IPS-18c (cell line): ENCODE data around the gene POLR3K.
A peak's percentile ranks its signal among the peaks of the same experiment; 100 is the strongest.
"Not testable (repeated sequence)": the region's sequence is repeated elsewhere in the genome, so short reads cannot be mapped to it uniquely, and the experiment has no call there.

Experiments
- H3K4me3 ChIP-seq: 2 replicates; pipeline ENCODE4 v1.7.0; 2013; ENCODE audit warnings: low read depth, mild to moderate bottlenecking, low read length, moderate library complexity; ENCODE audit not compliant: insufficient read depth
- H3K9me3 ChIP-seq: one replicate; pipeline ENCODE4 v1.6.1; 2013; ENCODE audit warnings: mild to moderate bottlenecking, low read length, moderate library complexity; ENCODE audit not compliant: control insufficient read depth, insufficient read depth

Gene POLR3K

DNA sequence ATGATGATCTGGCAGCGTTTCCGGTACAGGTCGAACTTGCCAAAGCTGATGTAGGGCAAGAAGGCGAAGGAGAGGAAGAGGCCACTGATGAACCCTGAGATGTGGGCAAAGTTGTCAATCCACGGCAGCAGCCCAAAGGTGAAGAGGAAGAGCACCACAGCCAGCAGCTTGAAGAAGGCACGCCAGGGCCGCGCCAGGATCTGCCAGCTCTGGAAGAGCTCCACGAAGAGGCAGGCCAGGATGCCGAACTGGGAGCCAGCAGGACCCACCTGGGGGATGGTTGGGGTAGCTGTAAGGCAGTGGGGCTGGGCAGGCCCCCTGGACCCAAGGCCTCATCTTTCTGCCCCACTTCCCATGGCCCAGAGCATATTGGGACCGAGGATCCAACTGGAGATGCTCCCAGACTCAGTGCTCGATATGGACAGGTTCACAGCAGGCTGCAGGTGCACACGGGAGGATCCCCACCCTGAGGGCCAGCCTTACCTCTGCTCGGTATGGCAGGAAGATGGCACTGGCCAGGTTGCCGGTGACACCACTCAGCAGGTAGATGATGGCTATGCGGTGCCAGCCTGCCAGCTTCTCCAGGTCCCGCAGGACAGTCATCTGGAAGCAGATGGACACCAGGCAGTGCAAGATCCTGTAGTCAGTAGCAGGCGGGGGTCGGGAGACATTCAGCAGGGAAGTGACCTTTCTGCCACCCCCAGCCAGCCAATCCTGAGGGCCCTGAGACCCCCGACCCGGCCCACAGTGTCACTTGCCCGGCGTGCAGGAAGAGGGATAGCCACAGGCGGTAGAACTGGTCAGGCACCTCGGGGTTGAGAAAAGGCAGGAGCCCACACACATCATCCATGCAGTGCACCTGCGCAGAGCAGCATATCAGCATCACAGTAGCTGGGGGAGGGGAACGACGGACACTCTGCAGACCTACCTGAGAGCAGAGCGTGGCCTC is 5.4 kb upstream of the POLR3K start:
- Histone ChIP-seq H3K4me3 (no peak overlapping the region), H3K9me3 (no peaks in the 10 kb centered on the region)

DNA sequence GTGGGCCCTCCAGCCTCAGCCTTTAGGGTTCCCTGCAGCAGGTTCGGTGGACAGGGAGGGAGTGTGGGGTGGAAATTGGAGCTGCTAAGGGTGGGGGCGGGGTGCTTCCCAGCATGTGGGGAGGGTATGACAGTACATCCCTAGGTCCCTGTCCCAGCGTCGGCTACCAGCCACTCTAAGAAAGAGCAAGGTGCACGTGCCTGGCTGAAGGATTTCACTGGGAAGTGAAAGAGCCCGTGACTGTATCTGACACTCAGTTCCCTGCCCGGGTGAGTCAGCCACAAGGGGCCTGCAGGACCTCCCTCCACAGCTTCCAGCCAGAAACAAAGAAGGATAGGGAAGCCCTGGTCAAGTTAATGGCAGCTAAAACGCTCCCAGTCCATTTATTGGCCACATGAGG is 4.3 kb upstream of the POLR3K start:
- Histone ChIP-seq H3K9me3 (no peaks in the 10 kb centered on the region), H3K4me3 (no peak overlapping the region)

GRCh38 chr16:56231-56927 is 3.0 kb upstream of the POLR3K start:
- no peaks in the 10 kb centered on the region for H3K9me3 ChIP-seq
- H3K4me3 ChIP-seq = no peak overlapping the region

DNA sequence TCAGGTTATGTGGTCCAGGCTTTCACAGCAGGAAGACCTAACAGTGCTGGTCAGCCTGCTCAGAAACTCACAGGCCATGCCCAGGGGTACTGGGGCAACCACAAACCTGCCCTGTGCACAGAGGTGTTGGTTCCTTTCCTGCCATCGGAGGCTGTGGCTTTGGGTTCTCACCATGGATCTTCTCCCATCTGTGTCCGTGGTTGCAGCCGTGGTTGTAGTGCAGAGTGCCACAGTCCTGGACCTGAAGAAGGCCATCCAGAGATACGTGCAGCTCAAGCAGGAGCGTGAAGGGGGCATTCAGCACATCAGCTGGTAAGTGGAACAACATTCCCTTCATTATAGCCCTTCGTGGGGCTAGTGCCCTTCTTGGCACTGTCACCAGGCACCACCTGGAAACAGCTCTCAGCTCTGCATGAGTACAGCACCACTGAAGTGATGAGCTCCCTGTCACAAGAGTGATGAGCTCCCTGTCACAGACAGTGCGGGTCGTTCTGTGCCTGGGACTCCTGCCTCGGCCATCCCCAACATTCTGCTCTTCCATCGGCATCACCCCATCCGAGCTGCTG is 2.2 kb upstream of the POLR3K start:
- no peaks in the 10 kb centered on the region for H3K9me3 ChIP-seq
- H3K4me3 ChIP-seq = no peak overlapping the region; the same call in 1 of the 2 replicates

- H3K4me3 ChIP-seq = peak overlapping the region; percentile 95
- no peaks in the 10 kb centered on the region for H3K9me3 ChIP-seq
Measured at GRCh38 chr16:54237-54581, 801 bp upstream of the POLR3K start.

DNA sequence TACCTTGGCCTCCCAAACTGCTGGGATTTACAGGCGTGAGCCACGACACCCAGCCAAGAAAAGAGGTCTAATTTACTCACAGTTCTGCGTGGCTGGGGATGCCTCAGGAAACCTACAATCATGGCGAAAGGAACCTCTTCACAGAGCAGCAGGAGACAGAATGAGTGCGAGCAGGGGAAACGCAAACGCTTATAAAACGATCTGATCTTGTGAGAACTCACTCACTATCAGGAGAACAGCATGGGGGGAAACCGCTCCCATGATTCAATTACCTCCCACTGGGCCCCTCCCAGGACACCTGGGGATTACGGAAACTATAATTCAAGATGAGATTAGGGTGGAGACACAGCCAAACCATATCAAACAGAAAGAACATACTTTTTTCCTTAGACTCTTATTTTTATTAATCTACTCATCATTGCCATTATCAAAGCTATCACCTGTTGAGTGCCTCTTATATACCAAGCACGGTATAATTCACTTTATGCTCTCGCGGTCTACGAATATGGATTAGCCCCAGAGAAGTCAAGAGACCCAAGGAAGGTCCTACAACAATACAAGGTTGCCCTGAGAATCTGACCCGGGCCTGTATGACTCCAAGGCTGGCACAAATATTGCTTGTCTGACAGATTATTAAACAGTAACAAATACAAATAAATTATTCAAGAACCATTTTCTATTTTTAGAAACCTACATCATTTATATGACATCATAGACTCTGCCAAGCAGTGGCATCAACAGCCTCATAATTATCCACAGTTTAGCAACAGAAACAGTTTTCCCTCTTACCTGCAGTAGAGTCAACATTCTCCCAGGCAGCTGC is 2.4 kb downstream of the POLR3K start:
- Histone ChIP-seq H3K9me3 (no peaks in the 10 kb centered on the region), H3K4me3 (no peak overlapping the region)

DNA sequence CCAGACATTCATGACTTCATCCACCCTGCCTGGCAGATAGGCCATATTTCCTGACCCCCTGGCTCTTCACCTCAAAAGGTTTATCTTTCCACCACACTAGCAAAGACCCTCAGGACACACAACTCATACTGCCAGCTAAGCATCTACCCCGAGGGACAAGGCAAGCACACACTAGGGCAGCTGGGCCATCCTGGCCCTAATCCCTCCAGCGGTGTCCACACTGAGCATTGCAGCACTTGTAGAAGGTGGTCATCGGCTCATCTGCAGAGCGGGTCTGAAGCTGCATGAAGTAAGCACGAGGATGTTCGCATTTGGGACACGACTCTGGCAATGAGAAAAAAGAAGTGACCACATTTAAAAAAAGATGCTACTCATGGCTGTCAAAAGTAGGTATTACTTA is 6.2 kb downstream of the POLR3K start:
- H3K9me3 ChIP-seq = peaks cover 2% of the 10 kb centered on the region
- H3K4me3 ChIP-seq = no peak overlapping the region

GRCh38 chr16:46510-46909 is 6.9 kb downstream of the POLR3K start:
- H3K4me3 ChIP-seq = not testable (repeated sequence)

DNA sequence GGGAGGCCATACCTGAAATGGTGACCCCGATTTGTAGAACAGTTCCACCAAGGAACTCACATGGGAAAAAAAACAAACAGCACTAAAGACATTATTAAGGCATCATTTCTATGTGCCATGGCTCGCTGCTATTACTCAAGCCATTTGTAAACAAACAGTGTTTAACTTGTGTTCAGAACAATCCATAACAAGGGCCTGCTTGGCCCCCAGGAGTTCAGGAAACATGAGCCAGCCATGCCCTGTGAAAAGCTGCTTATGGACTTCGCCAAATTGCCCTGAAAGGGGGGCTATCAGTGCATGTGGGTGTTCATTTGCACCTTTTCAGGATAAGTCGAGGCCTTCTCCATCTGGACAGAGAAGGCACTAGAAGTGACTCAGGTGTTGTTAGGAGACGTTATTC is 8.0 kb downstream of the POLR3K start:
- Histone ChIP-seq H3K9me3 (peaks cover 2% of the 10 kb centered on the region), H3K4me3 (no peak overlapping the region)

More at GRCh38 chr16:46510-46909, 6.9 kb downstream of the POLR3K start:
- not testable (repeated sequence) for H3K9me3 ChIP-seq

DNA sequence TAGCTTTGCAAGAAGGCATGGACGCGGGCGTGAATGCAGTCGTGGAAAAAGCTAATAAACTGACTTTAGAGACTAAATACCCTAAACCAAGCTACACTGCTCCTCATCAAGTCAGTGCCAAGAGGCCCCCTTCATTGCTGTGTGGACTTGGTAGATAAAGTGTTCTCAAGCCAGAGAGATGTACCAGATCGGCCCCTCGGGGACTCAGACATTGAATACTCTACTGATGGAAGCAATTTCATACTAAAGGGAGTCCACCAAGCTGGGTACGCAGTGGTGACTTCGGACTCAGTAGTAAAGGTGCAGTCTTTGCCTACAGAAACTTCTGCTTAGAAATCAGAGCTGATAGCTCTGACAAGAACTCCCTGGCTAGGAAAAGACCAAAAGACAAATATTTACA is 8.8 kb downstream of the POLR3K start:
- Histone ChIP-seq H3K9me3 (peaks cover 2% of the 10 kb centered on the region), H3K4me3 (no peak overlapping the region)

GRCh38 chr16:43294-43693 is 10.1 kb downstream of the POLR3K start:
- Histone ChIP-seq H3K9me3 (peaks cover 2% of the 10 kb centered on the region), H3K4me3 (no peak overlapping the region)

DNA sequence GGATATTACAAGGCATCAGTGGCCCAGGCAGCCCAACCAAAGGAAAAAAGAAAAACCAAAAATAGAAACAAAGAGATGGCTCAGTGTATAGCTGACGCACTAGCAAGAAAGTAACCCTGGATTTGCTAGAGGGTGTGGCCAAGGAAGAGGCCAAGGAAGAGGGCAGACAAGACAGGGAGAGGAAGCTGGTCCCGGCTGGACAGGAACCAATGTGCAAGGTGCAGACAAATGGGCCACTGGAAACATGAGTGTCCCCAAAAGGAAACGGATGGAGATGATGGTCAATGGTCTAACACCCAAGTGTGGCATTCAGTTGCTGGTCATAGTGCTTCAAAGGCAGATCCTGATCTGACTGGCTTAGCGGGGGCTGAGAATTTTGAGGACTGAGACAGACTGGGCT is 10.7 kb downstream of the POLR3K start:
- Histone ChIP-seq H3K4me3 (no peak overlapping the region), H3K9me3 (peaks cover 2% of the 10 kb centered on the region)

DNA sequence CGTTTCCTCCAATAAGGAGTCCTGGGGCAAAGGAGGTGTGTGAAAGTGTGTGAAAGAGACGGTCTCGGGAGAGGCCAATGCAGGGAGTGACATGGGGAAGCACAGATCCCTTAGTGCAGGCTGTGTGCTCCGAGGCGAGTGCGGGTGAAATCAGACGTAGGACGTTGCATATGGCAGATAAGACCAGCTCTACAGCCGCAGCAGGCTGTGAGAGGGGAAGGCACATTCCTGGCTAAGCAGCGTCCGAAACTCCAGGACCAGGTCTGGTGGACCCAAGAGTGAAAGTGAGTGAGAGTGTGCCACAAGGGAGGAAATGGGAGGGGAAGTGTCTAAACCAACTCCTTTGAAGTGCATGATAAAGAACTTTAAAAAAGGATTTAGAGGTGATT is 11.3 kb downstream of the POLR3K start:
- H3K4me3 ChIP-seq = no peak overlapping the region
- H3K9me3 ChIP-seq = peaks cover 2% of the 10 kb centered on the region

DNA sequence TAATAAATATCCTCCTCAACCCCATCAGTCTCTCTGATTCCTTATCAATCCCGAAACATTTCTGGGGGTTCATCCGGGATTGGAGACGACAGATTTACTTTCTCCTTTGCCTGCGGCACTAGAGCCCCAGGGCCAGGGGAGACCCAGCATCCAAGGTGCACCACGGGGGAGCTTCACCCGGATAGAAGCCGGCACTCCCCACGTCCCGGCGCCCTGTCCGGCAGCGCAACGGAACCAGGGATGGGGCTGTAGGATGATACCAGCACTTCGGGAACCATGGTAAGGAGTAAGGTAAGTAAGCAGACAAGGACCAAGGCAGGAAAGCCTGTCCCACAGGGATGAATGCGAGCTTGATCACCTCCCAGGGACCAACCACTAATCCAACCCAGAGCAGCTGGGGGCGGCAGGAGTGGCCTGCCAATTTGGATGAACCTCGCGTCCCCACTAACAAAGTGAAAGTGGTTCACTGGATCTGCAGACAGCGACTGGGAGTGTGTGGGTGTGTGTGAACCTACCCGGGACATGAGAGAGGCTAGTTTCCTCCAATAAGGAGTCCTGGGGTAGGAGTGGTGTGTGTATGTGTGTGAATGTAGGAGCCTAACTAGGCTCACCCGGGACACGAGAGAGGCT is 11.9 kb downstream of the POLR3K start:
- peaks cover 2% of the 10 kb centered on the region for H3K9me3 ChIP-seq
- H3K4me3 ChIP-seq = no peak overlapping the region

DNA sequence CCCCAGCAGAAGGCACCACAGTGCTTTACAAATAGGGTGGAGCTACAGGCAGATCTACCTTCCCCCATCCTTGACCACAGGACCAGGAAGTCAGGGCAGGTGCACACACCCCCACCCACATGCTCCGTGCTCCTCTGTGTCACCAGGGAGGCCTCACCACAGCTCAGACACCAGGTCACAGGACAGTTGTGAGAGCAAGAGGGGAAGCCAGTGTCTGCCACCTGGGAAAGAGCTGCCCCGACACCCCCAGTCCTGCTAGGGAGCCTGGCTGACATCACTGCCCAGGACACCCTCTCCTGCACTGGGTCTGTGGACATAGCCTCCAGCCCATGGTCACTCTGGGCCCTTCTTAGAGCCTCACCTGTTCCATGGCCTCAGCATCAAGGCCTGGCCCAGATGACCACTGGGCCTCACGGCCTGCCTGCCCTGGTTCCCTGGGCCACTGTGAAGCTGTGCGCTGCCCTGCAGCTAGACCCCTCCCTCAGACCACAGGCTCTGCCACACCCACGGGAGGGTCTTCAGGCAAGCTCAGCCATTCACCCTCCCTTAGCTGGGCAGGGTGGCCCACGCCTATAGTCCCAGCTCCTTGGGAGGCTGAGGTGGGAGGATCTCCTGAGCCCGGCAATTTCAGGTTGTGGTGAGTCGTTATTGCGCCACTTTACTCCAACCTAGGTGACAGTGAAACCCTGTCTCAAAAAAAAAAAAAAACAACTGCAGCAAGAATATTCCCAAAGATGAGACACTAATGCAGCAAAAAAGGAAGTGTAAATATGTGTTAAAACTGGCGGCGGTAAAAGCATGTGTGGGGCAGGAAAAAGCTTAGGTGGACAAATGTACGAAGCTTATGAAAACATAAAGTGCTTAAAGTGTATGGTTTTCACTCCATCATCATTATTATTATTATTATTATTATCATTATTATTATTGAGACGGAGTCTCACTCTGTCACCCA is 14.2 kb downstream of the POLR3K start:
- Histone ChIP-seq H3K4me3 (no peak overlapping the region), H3K9me3 (peaks cover 2% of the 10 kb centered on the region)

- H3K9me3 ChIP-seq, H3K4me3 ChIP-seq: not testable (repeated sequence)
Measured at GRCh38 chr16:38206-38605, 15.2 kb downstream of the POLR3K start.
